ENCODE measurements around the gene SCAMP3.

DNA sequence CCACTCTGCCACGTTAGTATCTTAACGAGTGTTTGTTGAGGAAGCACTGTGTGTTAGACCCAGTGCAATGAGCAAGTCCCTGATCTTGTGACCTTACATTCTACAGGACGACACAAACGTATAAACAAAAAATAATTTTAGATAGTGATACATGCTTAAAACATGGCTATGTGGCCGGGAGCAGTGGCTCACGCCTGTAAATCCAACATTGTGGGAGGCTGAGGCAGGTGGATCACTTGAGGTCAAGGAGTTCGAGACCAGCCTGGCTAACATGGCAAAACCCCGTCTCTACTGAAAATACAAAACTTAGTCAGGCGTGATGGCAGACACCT is 34.1 kb downstream of the SCAMP3 start:
- TF ChIP-seq EZH2 (IDR thresholded peaks at IDR 0.05; ENCODE audit: insufficient read depth, poor library complexity, severe bottlenecking) (no peak), EZH2phosphoT487 (IDR thresholded peaks at IDR 0.05; ENCODE audit: insufficient read depth, low read depth) (no peak)
